ENCODE results near the gene ZNF529. TPM values are rescaled to one million over a fixed set of nuclear protein-coding genes. Genes with fewer than 3 reads are reported as not detected.

The ZNF529 gene
- total and polyA plus RNA-seq, 2 experiments from 2014 or later, result 8.7 to 14.6 TPM

DNA sequence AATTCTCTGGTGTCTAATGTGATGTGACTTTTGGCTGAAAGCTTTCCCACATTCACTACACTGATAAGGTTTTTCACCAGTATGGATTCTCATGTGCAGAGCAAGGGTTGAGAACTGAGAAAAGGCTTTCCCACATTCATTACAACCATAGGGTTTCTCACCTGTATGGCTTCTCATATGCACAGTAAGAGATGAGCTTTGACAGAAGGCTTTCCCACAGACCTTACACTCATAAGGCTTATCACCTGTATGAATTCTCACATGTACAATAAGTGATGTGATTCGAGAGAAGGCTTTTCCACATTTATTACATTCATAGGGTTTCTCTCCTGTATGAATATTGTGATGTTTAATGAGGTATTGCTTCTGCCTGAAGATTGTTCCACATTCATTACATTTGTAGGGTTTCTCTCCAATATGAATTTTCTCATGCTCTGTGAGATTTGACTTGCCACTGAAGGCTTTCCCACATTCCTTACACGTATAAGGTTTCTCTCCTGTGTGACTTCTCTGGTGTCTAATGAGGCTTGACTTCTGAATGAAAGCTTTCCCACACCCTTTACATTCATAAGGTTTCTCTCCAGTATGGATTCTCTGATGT is 59.0 kb downstream of the ZNF529 start:
- H3K27ac ChIP-seq, result no peak overlapping the region

DNA sequence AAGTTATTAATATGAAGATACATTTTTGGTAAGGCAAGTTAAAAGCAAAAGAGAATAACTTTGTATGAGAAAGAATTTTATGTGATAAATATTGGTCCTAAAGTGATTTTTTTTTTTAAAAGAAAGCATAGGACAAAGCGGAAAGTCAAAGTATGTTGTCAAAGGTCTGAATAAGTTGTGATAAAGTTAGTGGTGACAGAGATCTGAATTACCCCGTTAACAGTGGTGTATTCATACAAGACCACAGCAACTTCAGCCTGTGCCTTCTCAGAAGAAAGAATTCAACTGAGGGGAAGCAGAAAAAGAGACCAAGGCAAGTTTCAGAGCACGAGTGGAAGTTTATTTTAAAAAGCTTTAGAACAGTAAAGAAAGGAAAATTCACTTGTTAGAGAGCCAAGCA is 64.8 kb downstream of the ZNF529 start:
- H3K27me3 ChIP-seq, result no peaks in the 10 kb centered on the region
- H3K36me3 ChIP-seq (replicated peaks; ENCODE audit: insufficient read depth, low read depth), result no peaks in the 10 kb centered on the region
- WGBS (ENCODE audit: low lambda C conversion rate, missing lambda C conversion rate), result 96% methylated on average over 3 of the region's 3 CpGs
- no peak overlapping the region for H3K27ac ChIP-seq
- H3K4me1 ChIP-seq (ENCODE audit: insufficient read depth), result no peaks in the 10 kb centered on the region
- no peak overlapping the region for H2AFZ ChIP-seq
- TF ChIP-seq EZH2 (IDR thresholded peaks at IDR 0.05; ENCODE audit: borderline replicate concordance) (no peak), EZH2phosphoT487 (IDR thresholded peaks at IDR 0.05; ENCODE audit: low read depth, severe bottlenecking, unreplicated experiment) (no peak)
- TF ChIP-seq, protein P1, sequence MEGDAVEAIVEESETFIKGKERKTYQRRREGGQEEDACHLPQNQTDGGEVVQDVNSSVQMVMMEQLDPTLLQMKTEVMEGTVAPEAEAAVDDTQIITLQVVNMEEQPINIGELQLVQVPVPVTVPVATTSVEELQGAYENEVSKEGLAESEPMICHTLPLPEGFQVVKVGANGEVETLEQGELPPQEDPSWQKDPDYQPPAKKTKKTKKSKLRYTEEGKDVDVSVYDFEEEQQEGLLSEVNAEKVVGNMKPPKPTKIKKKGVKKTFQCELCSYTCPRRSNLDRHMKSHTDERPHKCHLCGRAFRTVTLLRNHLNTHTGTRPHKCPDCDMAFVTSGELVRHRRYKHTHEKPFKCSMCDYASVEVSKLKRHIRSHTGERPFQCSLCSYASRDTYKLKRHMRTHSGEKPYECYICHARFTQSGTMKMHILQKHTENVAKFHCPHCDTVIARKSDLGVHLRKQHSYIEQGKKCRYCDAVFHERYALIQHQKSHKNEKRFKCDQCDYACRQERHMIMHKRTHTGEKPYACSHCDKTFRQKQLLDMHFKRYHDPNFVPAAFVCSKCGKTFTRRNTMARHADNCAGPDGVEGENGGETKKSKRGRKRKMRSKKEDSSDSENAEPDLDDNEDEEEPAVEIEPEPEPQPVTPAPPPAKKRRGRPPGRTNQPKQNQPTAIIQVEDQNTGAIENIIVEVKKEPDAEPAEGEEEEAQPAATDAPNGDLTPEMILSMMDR (IDR thresholded peaks at IDR 0.05; ENCODE audit: poor library complexity), result no peak
- no peaks in the 10 kb centered on the region for H3K79me2 ChIP-seq
- no peak for DNase-seq (ENCODE audit: low spot score)
- no peaks in the 10 kb centered on the region for H3K9me2 ChIP-seq (replicated peaks; ENCODE audit: insufficient read depth)
- no peak overlapping the region for H3K4me3 ChIP-seq
- H4K20me1 ChIP-seq (ENCODE audit: insufficient read depth, poor library complexity, severe bottlenecking), result no peaks in the 10 kb centered on the region
- peaks cover 30% of the 10 kb centered on the region for H3K9me3 ChIP-seq (ENCODE audit: low read depth)
- no peak overlapping the region for H3K4me2 ChIP-seq

More for the DNA sequence above, 59.0 kb downstream of the ZNF529 start:
- H4K20me1 ChIP-seq (ENCODE audit: insufficient read depth, poor library complexity, severe bottlenecking), result no peaks in the 10 kb centered on the region
- DNase-seq (ENCODE audit: low spot score), result no peak
- H3K9me2 ChIP-seq (replicated peaks; ENCODE audit: insufficient read depth), result no peaks in the 10 kb centered on the region
- H3K27me3 ChIP-seq, result no peaks in the 10 kb centered on the region
- H3K79me2 ChIP-seq, result peaks cover 33% of the 10 kb centered on the region
- H3K36me3 ChIP-seq (replicated peaks; ENCODE audit: insufficient read depth, low read depth), result peaks cover 35% of the 10 kb centered on the region
- H3K4me1 ChIP-seq (ENCODE audit: insufficient read depth), result no peaks in the 10 kb centered on the region
- H3K9me3 ChIP-seq (ENCODE audit: low read depth), result peaks cover 86% of the 10 kb centered on the region
- 96% methylated on average over 2 of the region's 2 CpGs for WGBS (ENCODE audit: low lambda C conversion rate, missing lambda C conversion rate)
- no peak overlapping the region for H3K4me3 ChIP-seq
- no peak overlapping the region for H3K4me2 ChIP-seq
- TF ChIP-seq EZH2 (IDR thresholded peaks at IDR 0.05; ENCODE audit: borderline replicate concordance) (no peak), EZH2phosphoT487 (IDR thresholded peaks at IDR 0.05; ENCODE audit: low read depth, severe bottlenecking, unreplicated experiment) (no peak)
- TF ChIP-seq, protein P1 (IDR thresholded peaks at IDR 0.05; ENCODE audit: poor library complexity), result no peak
- H2AFZ ChIP-seq, result no peak overlapping the region

DNA sequence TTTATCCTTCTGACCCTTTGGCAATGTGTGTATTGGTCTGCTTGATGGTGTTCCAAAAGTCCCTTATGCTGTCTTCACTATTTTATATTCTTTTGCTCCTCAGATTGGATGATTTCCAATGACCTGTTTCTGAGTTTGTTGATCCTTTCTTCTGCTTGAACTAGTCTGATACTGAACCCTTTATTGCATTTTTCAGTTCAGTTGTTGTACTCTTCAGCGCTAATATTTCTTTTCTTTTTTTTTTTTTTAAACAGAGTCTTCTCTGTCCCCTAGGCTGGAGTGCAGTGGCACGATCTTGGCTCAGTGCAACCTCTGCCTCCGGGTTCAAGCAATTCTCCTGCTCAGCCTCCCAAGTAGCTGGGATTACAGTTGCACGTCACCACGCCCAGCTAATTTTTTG is 71.1 kb downstream of the ZNF529 start:
- Histone ChIP-seq H3K36me3 (replicated peaks; ENCODE audit: insufficient read depth, low read depth) (no peaks in the 10 kb centered on the region), H3K9me3 (ENCODE audit: low read depth) (peaks cover 5% of the 10 kb centered on the region), H2AFZ (no peak overlapping the region), H3K9me2 (replicated peaks; ENCODE audit: insufficient read depth) (no peaks in the 10 kb centered on the region), H4K20me1 (ENCODE audit: insufficient read depth, poor library complexity, severe bottlenecking) (no peaks in the 10 kb centered on the region), H3K79me2 (no peaks in the 10 kb centered on the region), H3K4me1 (ENCODE audit: insufficient read depth) (no peaks in the 10 kb centered on the region), H3K27me3 (no peaks in the 10 kb centered on the region), H3K4me3 (no peak overlapping the region), H3K4me2 (no peak overlapping the region), H3K27ac (no peak overlapping the region)
- no peak for DNase-seq (ENCODE audit: low spot score)
- 90% methylated on average over 5 of the region's 5 CpGs for WGBS (ENCODE audit: low lambda C conversion rate, missing lambda C conversion rate)
- TF ChIP-seq, protein P1 (IDR thresholded peaks at IDR 0.05; ENCODE audit: poor library complexity), result no peak
- TF ChIP-seq EZH2phosphoT487 (IDR thresholded peaks at IDR 0.05; ENCODE audit: low read depth, severe bottlenecking, unreplicated experiment), result no peak
- no peak for TF ChIP-seq EZH2 (IDR thresholded peaks at IDR 0.05; ENCODE audit: borderline replicate concordance)
